ENCODE results near the gene ZBTB16.
A peak's percentile ranks its signal among the peaks of the same experiment; 100 is the strongest.

ZBTB16 gene

GRCh38 chr11:114085965-114086793 is 26.7 kb downstream of the ZBTB16 start:
- no peak for DNase-seq

DNA sequence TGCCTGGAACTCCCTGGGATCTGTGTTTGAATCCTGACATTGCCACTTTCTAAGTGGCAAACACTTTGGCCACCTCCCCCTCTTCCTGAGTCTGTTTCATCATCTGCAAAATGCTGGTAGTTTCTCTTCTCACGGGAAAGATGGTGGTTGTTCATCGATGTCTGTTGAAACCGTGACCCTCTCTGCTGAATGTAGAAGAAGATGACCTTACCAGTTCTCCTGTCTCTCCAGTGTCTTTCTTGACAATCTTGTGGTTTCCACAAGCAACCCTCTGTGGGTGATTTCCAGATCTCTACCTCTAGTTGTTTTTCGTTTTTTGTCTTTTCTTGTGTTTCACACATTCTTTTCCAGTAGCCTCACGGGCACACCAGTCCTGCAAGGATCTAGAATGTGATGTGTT is 27.5 kb downstream of the ZBTB16 start:
- no peak for DNase-seq

DNA sequence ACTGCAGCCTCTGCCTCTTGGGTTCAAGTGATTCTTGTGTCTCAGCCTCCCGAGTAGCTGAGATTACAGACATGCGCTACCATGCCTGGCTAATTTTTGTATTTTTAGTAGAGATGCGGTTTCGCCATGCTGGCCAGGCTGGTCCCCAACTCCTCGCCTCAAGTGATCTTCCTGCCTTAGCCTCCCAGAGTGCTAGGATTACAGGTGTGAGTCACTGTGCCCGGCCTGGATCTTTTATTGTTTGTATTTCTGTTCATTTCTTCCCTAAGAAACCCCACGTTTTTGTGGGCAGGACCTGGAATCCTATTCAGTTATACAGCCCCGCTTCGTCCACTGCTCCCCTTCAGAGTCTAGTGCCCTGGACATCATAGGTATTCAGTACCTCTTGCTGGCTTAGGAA is 28.7 kb downstream of the ZBTB16 start:
- no peak for DNase-seq

GRCh38 chr11:114088836-114089235 is 29.3 kb downstream of the ZBTB16 start:
- DNase-seq: no peak

GRCh38 chr11:114089748-114090147 is 30.2 kb downstream of the ZBTB16 start:
- no peak for DNase-seq

- no peak for DNase-seq
Observed at GRCh38 chr11:114090225-114090910, 30.9 kb downstream of the ZBTB16 start.

DNA sequence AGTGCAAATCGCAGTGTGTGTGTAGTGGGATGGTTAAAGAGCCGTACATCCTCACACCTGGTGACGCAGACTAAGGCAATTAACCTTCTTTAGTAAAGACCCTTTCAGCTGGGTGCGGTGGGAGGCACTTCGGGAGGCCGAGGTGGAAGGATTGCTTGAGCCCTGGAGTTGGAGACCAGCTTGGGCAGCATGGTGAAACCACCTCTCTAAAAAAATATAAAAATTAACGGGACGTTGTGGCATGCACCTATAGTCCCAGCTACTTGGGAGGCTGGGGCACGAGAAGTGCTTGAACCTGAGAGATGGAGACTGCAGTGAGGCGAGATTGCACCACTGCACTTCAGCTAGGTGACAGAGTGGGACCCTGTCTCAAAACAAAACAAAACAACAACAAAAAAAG is 31.5 kb downstream of the ZBTB16 start:
- no peak for DNase-seq

DNA sequence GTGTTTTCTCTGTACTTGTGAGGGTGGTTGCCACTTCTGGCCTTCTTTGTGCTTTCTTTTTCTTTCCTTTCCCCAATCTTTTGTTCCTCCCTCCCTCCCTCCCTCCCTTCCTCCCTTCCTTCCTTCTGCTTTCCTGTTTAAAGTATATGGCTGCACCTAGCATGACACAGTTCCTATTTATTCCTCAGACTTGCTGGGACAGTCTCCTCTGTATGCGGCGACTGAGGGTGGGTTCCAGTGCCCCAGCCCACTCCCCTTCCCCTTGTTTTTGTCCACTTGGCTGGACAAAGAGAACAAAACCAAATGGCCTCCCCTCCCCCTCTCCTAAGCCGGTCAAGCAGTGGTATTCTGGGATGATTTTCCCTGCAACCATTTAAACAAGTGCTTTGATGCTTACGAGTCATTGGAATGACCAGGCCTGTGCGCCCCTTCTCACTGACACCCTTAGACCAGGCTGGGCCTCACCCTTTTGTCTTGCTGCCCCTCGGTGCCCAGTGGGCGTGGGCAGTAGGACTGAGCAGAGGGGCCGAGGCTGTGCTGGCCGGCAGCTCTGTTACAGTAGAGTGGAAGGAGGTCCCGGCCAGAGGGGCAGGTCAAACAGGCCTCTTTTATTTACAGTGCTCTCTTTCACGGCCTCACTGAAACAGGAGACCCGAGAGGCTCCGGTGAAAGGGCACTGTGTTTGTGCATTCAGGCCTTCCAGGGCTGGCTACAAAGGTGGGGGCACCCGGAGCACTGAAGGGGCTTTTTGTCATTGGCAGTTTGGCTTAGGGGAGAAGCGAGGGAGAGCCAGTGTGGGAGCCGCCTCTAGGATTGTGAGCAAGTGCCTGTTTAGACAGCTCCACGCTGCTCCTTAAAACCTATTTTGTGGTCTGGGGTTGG is 32.2 kb downstream of the ZBTB16 start:
- no peak for DNase-seq

DNA sequence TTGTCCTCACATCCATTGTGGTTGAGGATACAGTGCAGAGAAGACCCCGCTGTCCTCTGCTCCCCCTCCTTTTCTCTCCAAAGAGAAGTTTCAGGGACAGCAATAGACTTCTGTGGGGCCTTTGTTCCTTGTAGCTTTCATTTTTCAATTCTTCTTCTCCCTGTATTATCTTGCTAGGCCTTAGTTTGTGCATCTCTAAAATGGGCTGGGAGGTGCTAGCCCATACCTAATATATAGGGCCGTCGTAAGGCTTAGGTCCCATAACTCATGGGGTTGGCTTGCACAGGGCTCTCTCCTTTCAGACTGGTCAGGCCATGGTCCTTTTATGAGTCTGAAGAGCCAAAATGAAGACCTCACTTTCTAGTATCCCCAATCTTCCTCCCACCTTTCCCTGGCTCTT is 33.0 kb downstream of the ZBTB16 start:
- no peak for DNase-seq

DNA sequence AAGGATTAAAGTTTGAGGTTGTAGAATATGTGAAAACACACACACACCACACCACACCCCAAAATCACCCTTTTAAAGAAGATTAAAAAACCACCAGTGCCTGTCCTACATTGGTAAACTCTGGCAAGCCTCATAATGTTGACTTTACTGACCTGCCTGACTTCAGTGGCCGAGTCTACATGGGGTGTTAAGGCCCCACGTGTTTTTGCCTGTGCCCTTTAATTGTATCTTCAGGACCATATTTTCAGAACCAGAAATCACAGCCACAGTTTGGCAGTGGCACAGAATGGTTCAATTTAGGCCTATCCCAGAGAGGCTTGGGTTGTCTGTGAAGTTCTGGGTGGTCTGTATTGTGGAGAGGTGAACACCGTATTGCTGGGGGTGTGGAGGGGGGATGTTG is 33.4 kb downstream of the ZBTB16 start:
- DNase-seq: no peak

DNA sequence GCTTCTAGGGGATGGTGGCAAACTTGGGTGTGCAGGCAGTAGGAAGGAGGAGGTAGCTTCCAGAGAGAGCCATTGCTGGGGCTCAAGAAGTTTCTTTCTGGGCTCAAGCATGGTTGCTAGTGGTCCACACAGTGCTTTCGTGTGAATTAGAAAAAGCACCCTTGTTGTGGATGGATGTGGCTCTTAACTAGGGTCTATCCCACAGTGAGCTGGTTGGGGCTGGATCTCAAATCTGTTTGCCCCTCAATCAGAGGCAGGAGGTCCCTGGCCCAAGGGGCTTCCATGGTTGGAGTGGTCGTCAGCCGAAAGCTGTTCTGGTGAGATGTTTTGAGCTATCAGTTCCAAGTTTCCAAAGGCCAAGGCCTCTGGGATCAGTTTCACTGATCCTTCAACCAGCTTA is 35.0 kb downstream of the ZBTB16 start:
- no peak for DNase-seq

GRCh38 chr11:114095899-114096298 is 36.4 kb downstream of the ZBTB16 start:
- DNase-seq: no peak

DNA sequence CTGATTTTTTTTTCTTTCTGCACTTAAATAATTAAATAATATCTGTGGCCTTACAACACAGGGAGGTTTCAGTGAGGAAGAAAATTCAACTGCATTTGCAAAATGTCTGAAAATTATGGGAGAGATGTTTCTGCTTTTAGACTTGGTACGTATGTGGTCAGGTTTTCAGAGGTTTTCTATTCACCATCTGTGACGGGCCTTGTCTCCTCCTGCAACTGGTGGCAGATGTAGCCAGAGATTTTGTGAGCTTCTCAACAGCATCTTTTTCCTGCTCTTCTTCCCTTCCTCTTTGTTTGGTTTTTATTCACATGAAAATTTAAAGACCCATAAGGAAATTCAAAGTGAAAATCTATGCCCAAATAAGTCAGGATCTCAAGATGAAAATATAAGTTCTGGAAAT is 38.3 kb downstream of the ZBTB16 start:
- no peak for DNase-seq

DNA sequence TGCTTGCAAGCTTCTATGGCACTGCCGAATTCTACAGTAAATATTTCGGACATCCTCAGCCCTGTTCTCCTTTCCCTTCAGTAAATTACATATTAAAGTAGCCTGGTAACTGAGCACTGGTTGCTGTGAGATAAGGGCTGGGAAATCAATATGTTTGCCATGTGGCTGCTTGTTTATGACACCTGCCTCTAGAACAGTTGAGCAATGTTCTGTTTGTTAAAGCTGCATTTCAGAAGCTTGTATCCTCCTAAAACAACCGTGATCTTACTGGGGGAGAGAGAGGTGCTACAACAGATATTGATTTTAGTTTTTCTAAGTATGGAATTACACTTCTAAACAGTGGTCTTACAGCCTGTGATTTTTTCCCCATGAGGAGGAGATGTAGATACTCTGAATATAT is 39.4 kb downstream of the ZBTB16 start:
- peak; percentile 11 for DNase-seq

DNA sequence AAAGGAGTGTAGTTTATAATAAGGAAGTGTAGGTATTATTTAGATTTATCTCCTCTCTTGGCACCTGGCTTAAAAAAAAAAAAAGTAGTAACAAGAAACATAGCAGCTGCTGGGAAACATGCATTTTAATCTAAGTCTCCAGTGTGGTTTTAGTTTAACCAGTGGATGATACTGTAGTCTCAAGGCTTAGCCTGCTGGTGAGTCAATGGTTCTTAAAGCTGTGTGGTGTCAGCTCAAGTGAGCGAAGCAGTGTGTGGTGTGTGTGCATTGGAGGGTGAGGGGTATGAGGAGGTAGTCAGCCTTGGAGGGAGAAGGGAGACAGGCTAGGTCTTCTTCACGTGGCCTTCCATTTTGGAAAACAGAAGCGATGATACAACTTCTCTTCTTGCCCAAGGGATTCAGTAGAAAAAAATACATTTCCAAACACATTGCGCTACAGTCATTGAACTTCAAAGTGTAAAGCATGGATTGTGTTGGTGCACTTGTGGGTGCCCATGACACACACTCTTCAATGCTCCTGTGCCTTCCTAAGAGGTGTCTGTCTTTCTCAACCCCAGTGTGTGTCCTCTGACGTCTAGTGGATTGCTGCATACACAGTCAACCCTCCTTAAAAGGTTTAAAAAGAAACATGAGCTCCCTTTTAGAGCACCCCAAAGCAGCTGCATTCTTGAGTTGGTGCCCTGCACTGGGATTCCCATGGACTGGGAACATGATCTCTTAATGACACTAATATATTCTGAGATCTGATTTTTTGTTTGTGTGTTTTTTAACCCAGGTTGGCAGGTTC is 40.1 kb downstream of the ZBTB16 start:
- DNase-seq: peak; percentile 83

- no peak for DNase-seq
Observed at GRCh38 chr11:114102993-114103896, 43.7 kb downstream of the ZBTB16 start.

DNA sequence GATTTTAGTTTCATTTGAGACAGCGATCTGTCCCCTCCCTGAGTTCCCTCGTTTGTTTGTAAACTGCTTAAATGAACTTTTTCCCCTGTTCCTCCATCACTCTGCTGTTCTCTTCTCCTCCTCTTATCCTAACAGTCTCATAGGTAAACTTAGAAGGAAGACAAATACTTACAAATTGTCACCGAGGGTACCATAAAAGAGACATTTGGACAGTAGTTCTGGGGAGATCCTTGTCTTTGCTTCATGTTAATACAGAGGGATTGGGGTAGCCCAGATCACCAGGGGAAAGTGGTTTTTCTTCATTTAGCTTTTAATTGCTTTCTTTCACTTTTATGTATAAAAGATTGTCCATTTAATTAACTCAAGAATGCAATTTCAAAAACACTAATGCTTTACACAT is 46.1 kb downstream of the ZBTB16 start:
- no peak for DNase-seq

GRCh38 chr11:114106047-114106446 is 46.5 kb downstream of the ZBTB16 start:
- no peak for DNase-seq

DNA sequence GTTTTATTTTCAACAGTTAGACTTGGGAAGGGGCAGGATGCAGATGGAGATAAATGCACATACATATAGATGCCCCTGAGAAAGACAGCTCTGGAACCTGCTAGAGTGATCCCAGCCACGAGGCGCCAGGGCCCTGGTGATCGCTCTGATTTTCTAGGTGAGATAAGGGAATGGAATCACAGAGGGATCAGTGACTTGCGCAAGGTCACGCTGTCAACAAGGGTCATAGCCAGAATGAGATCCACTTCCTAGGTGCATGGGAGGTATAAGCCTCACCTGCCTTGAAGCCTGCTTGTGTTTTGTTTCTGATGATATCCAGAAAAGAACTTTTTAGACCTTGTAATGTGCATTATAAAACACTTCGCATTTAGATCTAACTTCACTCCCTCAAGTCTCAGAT is 47.5 kb downstream of the ZBTB16 start:
- no peak for DNase-seq

GRCh38 chr11:114108501-114109205 is 49.1 kb downstream of the ZBTB16 start:
- DNase-seq: no peak

Measured in DMS79 (cell line).